Left colon (tissue), 2 donors: ENCODE results near the gene BNC1. TPM values are rescaled to one million over a fixed set of nuclear protein-coding genes. Genes with fewer than 3 reads are reported as not detected.
"Not testable (repeated sequence)": the region's sequence is repeated elsewhere in the genome, so short reads cannot be mapped to it uniquely, and the experiment has no call there.

Experiments
- ATAC-seq: fragments of 200-7000 bp; cut with Tn5 transposase; one replicate; pipeline ENCODE4 v1.9.1; 2020; ENCODE audit warnings: mild to moderate bottlenecking, moderate library complexity
- DNase-seq, 2 donors: peaks; one replicate each; pipeline ENCODE4 v3.0.0-alpha.2; 2020
- intact Hi-C, 2 donors: fragments of 100-400 bp; cut with DNase I in 1 of 2; cut with micrococcal nuclease in 1 of 2; formaldehyde crosslinking; loops; one replicate each; pipeline versions ENCODE4 v1.11.2 to v1.14.0; 2022; cut with DNase I, micrococcal nuclease
- total RNA-seq, 2 donors: library from RNA; stranded (reverse); fragmentation: NEBNext Ultra II Directional; extraction: Animal tissue kit (Norgen Biotek cat#: 25700); gene quantifications; one replicate each; pipeline ENCODE4 v1.2.1, GENCODE V29; 2021
- donor health status: DM: no; HTN: no; CAD: no.
- donor health status: DM: yes; HTN: yes; CAD: no.

The BNC1 gene
- total RNA-seq, 2 donors from 2014 or later, result not detected

GRCh38 chr15:83268147-83268546 lies 16.3 kb downstream of the BNC1 start:
- ATAC-seq (no peak), DNase-seq (no peak)
- intact Hi-C loops, result no loop called here

- ATAC-seq, result no peak
- DNase-seq, result no peak
- intact Hi-C loops, result no loop called here
Observed at GRCh38 chr15:83262594-83263315, 21.7 kb downstream of the BNC1 start.

DNA sequence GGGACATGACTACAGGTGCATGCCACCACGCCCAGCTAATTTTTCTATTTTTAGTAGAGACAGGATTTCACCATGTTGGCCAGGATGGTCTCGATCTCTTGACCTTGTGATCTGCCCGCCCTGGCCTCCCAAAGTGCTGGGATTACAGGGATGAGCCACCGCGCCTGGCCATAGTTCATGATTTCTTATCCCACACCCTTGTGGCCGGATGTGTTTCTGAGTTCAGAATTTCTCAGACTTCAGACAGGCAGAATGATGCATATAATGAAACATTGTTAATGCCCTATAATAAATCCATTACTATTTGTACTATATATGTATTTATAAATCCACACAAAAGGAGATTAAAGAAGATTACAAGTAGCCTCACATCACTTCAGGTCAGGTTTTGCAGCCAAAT lies 22.3 kb downstream of the BNC1 start:
- DNase-seq, intact Hi-C loops, ATAC-seq: not testable (repeated sequence)

GRCh38 chr15:83250781-83251180 lies 33.7 kb downstream of the BNC1 start:
- DNase-seq (no peak), ATAC-seq (no peak)
- intact Hi-C loops, result loop anchor here in 1 of 2 donors (10.0 kb wide), 1 partner anchor 304 kb away; no protein-coding TSS in a partner anchor

DNA sequence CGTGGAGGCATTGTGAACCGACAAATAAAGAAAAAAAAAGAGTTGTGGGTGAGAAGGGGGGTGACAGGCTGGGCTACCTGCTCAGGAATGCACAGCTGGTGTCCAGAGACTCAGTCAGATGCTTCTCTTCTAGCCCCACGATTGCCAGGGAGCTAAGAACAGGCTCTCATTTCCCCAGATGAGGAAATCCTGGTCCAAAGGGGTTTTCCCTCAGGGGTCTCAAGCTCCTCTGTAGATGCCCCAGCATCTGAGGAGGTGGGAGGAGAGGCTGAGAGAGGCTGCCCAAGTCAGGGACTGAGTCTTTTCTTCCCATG lies 35.5 kb downstream of the BNC1 start:
- intact Hi-C loops, result loop anchor here in 1 of 2 donors (10.0 kb wide), 1 partner anchor 186 kb away; no protein-coding TSS in a partner anchor
- DNase-seq (no peak), ATAC-seq (no peak)

DNA sequence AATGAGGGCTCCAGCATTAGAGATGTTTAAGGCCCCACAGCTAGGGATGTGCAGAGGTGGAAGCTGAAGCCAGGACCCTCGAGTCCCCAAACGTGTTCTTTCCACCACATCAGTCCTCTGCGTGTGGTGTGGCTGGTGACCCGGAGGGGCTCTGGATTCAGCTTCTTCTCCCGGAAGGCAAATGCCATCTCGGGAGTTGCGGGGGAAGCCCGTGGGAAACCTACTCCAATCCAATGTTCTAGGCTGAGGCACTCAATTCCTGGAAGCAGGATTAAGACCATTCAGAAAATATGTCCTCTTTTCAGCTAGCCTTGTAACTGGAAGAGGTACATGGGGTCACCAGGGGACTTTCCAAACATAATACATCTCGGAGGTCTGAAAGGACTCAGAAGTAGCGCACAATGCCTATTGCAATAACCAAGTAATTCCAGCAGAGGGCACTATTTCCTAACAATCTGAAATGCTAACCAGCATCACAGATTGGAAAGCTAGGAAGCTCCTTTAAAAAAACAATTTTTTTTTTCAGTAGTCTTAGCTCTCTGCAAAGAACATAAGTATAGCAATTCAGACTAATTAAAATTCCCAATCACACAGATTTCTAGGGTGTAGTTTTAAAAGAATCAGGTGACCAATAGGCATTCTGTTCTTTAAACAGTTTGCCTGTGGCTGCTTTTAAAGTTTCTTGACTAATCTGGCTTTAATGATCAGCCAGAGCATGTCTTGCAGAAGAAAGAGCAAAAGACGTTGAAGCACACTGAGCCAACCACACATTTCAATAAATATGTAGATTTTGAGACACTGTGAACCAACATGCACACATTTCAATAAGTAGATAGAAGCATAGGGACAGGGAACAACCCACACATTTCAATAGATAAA lies 36.1 kb downstream of the BNC1 start:
- DNase-seq (peak in 1 of 2 donors; percentile 5), ATAC-seq (no peak)
- intact Hi-C loops, result loop anchor here in 1 of 2 donors (10.0 kb wide), 1 partner anchor 186 kb away; no protein-coding TSS in a partner anchor

GRCh38 chr15:83243634-83244033 lies 40.8 kb downstream of the BNC1 start:
- ATAC-seq, result no peak
- DNase-seq, result no peak
- intact Hi-C loops, result loop anchor here in 1 of 2 donors (10.0 kb wide), 1 partner anchor 191 kb away; no protein-coding TSS in a partner anchor

GRCh38 chr15:83230242-83230641 lies 54.2 kb downstream of the BNC1 start:
- DNase-seq (no peak), ATAC-seq (no peak)
- intact Hi-C loops, result no loop called here

DNA sequence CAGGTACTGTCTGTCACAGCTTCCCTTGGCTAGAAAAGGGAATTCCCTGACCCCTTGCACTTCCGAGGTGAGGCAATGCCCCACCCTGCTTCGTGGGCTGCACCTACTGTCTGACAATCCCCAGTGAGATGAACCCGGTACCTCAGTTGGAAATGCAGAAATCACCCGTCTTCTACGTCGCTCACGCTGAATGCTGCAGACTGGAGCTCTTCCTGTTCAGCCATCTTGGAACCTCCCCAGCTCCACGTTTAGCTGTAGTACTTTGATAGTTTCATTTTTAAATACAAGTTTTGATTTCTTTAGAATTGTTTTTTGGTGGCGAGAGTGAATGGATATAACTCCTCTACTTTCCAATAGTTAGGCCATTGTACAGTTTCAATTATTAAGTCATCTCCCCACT lies 59.0 kb downstream of the BNC1 start:
- intact Hi-C loops, result no loop called here
- ATAC-seq (no peak), DNase-seq (no peak)

DNA sequence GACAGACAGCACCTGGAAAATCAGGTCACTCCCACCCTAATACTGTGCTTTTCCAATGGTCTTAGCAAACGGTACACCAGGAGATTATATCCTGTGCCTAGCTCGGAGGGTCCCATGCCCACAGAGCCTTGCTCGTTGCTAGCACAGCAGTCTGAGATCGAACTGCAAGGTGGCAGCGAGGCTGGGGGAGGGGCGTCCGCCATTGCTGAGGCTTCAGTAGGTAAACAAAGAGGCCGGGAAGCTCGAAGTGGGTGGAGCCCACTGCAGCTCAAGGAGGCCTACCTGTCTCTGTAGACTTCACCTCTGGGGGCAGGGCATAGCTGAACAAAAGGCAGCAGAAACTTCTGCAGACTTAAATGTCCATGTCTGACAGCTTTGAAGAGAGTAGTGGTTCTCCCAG lies 62.7 kb downstream of the BNC1 start:
- intact Hi-C loops, ATAC-seq, DNase-seq: not testable (repeated sequence)

DNA sequence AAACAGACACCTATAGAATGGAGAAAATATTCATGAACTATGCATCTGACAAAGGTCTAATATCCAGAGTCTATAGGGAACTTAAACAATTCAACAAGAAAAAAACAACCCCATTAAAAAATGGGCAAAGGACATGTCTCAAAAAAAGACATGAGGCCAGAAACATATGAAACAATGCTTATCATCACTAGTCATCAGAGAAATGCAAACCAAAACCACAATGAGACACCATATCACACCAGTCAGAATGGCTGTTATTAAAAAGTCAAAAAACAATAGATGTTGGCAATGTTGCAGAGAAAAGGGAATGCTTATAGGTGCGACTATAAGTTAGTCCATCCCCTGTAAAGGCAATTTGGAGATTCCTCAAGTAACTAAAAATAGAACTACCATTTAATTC lies 65.4 kb downstream of the BNC1 start:
- DNase-seq, result no peak
- intact Hi-C loops, result no loop called here
- no peak for ATAC-seq

GRCh38 chr15:83215306-83215705 lies 69.2 kb downstream of the BNC1 start:
- intact Hi-C loops, result no loop called here
- no peak for ATAC-seq
- no peak for DNase-seq

DNA sequence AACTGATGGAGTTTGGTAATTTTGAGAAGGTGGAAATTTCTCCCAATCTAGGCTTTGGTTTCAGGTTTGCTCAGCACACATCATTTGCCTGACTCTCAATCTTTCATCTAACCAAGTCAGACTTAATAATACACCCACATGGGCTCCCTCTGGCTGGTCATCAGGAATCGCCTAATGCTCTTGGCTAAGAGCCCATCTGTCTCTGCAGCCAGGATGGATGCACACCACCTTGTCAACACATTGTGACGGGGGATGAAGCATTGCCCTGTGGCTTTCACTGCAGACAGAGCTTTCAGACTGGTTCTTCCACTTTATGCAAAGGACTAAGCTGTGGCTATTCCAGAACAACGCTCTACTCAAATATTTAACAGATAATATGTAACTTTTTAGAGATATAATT lies 73.8 kb downstream of the BNC1 start:
- intact Hi-C loops, result no loop called here
- DNase-seq, result no peak
- no peak for ATAC-seq

DNA sequence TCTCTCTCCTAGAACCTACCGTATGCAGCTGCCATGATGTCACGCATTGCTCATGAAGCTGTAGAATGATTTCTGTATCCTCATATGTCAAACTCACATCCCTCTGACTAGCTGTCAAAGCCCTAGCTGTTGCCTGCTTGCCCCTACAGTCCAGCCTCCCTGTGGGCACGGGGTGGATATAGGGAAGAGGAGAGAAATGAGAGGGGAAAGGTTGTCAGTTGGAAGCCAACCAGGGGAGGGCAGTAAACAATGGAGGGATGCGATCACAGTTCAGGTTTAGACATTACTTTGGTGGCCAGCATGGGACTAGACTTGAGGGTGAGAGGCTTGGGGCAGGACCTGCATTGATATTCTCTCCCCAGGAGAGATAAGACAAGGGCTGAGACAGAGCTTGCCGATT lies 75.1 kb downstream of the BNC1 start:
- intact Hi-C loops, result loop anchor here in 1 of 2 donors (10.0 kb wide), 1 partner anchor 205 kb away; no protein-coding TSS in a partner anchor
- no peak for ATAC-seq

GRCh38 chr15:83208367-83208661 lies 76.2 kb downstream of the BNC1 start:
- no peak for DNase-seq
- no peak for ATAC-seq
- intact Hi-C loops, result loop anchor here in 1 of 2 donors (10.0 kb wide), 1 partner anchor 204 kb away; no protein-coding TSS in a partner anchor

More for the DNA sequence above, 75.1 kb downstream of the BNC1 start:
- no peak for DNase-seq

- ATAC-seq, result peak; percentile 58
- intact Hi-C loops, result loop anchor here in 1 of 2 donors (10.0 kb wide), 1 partner anchor 203 kb away; no protein-coding TSS in a partner anchor
Observed at GRCh38 chr15:83207660-83208366, 76.7 kb downstream of the BNC1 start, which contains the start of gene HDGFL3. HDGFL3 (minus strand) TSS chr15:83207823; CDS start chr15:83207414, 409 bp downstream.

GRCh38 chr15:83207009-83207659 lies 77.3 kb downstream of the BNC1 start:
- DNase-seq (peak in 1 of 2 donors; percentile 30), ATAC-seq (peak; percentile 70)
- intact Hi-C loops, result loop anchor here in 1 of 2 donors (10.0 kb wide), 1 partner anchor 202 kb away; no protein-coding TSS in a partner anchor

More at GRCh38 chr15:83207660-83208366, 76.7 kb downstream of the BNC1 start, which contains the start of gene HDGFL3:
- DNase-seq, result peak; percentile 35 to 57

GRCh38 chr15:83206526-83207008 lies 77.9 kb downstream of the BNC1 start:
- DNase-seq (no peak), ATAC-seq (peak; percentile 12)
- intact Hi-C loops, result loop anchor here in 1 of 2 donors (10.0 kb wide), 1 partner anchor 202 kb away; no protein-coding TSS in a partner anchor
